Gastrocnemius medialis (tissue), 4 donors: ENCODE measurements around the gene EVC. TPM values are rescaled to one million over a fixed set of nuclear protein-coding genes. Genes with fewer than 3 reads are reported as not detected.
"Not testable (repeated sequence)": the region's sequence is repeated elsewhere in the genome, so short reads cannot be mapped to it uniquely, and the experiment has no call there.

Experiments
- ATAC-seq, 2 donors: fragments of 150-250 bp; one replicate each; pipeline ENCODE4 v1.9.1; 2016
- DNase-seq, 2 donors: peaks; one replicate each; pipeline ENCODE4 v3.0.0-alpha.2; 2019
- H3K27ac ChIP-seq, 4 donors: fragments of 200-600 bp; sonication (generic); 1 replicate in 1 of 4; 2 replicates in 3 of 4; pipeline ENCODE4 v1.5.1; 2016 to 2018; ENCODE audit warnings: mild to moderate bottlenecking in 2 of 4, moderate library complexity in 1 of 4
- H3K27me3 ChIP-seq, 3 donors: fragments of 200-600 bp; sonication (generic) in 2 of 3; 1 replicate in 1 of 3; 2 replicates in 2 of 3; pipeline versions ENCODE4 v1.5.1 to v1.6.0; 2016 to 2019; ENCODE audit warnings: mild to moderate bottlenecking in 1 of 3, moderate library complexity in 1 of 3
- H3K36me3 ChIP-seq, 2 donors: fragments of 200-600 bp; sonication (generic) in 1 of 2; one replicate each; pipeline ENCODE4 v1.5.1; 2017 to 2018
- H3K4me1 ChIP-seq, 2 donors: fragments of 200-600 bp; sonication (generic) in 1 of 2; one replicate each; pipeline ENCODE4 v1.5.1; 2016 to 2017; ENCODE audit warnings: mild to moderate bottlenecking in 2 of 2
- H3K4me3 ChIP-seq, 4 donors: fragments of 200-600 bp; sonication (generic) in 3 of 4; 1 replicate in 1 of 4; 2 replicates in 3 of 4; pipeline ENCODE4 v1.5.1; 2016 to 2019; ENCODE audit warnings: mild to moderate bottlenecking in 2 of 4
- H3K9me3 ChIP-seq, 3 donors: fragments of 200-600 bp; sonication (generic) in 2 of 3; 1 replicate in 1 of 3; 2 replicates in 2 of 3; pipeline ENCODE4 v1.5.1; 2016 to 2019
- POLR2A ChIP-seq, 2 donors: fragments of 450-650 bp; IDR thresholded peaks; one replicate each; pipeline ENCODE4 v1.6.1; 2017; ENCODE audit warnings: antibody characterized with exemption in 2 of 2, mild to moderate bottlenecking in 2 of 2, moderate library complexity in 2 of 2
- in situ Hi-C, 4 donors: fragments of 200-750 bp; cut with MboI; loops; one replicate each; pipeline versions ENCODE4 v1.15.0 to v1.8.0; 2017; ENCODE audit warnings: low sequenced_read_pairs in 4 of 4
- intact Hi-C: fragments of 100-400 bp; cut with DNase I; formaldehyde crosslinking; loops from one replicate; pipeline ENCODE4 v1.15.1; 2023; ENCODE audit warnings: low total_unique reads
- total RNA-seq, 4 donors: library from RNA; depleted of rRNA; stranded (reverse); fragments of >200 nt; gene quantifications; one replicate each; pipeline versions ENCODE4 v1.1.0 to v1.2.3, GENCODE V29; 2016
- TF ChIP-seq, protein P1 (sequence below), 5 experiments: fragments of 450-650 bp in 3 of 5; fragments of 200-600 bp in 2 of 5; sonication (generic) in 2 of 5; IDR thresholded peaks in 4 of 5; conservative IDR thresholded peaks in 1 of 5; 1 replicate in 4 of 5; 2 replicates in 1 of 5; pipeline ENCODE4 v1.5.1; 2016 to 2019; ENCODE audit warnings: antibody characterized with exemption in 5 of 5, mild to moderate bottlenecking in 3 of 5, moderate library complexity in 3 of 5

EVC gene
- total RNA-seq, 4 donors from 2014 or later, result 1.5 to 9.8 (median 2.0) TPM

DNA sequence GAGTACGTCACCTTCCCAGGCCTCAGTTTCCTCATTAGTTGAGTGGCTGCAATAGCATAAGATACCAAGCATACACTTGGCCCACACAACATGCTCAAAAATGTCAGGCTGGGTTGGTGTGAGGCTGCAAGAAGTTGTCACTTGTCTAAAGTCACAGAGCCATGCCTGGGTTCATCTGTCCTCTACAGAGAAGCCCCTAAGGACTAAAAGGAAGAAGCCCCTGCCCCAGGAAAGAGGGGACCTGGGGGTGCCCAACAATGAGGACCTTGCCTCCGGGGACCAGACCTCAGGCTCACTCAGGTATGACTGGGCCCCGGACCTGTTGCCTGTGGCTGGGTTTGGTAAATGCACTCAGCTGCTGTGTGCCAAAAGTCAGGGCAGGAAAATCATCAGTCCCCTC lies 99.2 kb downstream of the EVC start:
- ATAC-seq, result no peak
- DNase-seq, result no peak
- H3K9me3 ChIP-seq, result no peaks in the 10 kb centered on the region
- no peaks in the 10 kb centered on the region for H3K27me3 ChIP-seq
- intact Hi-C loops (no loop called here), in situ Hi-C loops (loop anchor here in 2 of 4 donors (25.0 kb wide), 2 partner anchors 773 to 1323 kb away; no protein-coding TSS in a partner anchor)
- H3K4me3 ChIP-seq, result no peak overlapping the region
- H3K27ac ChIP-seq, result no peak overlapping the region
- no peaks in the 10 kb centered on the region for H3K36me3 ChIP-seq
- no peaks in the 10 kb centered on the region for H3K4me1 ChIP-seq
- TF ChIP-seq, protein P1, sequence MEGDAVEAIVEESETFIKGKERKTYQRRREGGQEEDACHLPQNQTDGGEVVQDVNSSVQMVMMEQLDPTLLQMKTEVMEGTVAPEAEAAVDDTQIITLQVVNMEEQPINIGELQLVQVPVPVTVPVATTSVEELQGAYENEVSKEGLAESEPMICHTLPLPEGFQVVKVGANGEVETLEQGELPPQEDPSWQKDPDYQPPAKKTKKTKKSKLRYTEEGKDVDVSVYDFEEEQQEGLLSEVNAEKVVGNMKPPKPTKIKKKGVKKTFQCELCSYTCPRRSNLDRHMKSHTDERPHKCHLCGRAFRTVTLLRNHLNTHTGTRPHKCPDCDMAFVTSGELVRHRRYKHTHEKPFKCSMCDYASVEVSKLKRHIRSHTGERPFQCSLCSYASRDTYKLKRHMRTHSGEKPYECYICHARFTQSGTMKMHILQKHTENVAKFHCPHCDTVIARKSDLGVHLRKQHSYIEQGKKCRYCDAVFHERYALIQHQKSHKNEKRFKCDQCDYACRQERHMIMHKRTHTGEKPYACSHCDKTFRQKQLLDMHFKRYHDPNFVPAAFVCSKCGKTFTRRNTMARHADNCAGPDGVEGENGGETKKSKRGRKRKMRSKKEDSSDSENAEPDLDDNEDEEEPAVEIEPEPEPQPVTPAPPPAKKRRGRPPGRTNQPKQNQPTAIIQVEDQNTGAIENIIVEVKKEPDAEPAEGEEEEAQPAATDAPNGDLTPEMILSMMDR (IDR thresholded peaks at IDR 0.05 in 4 of 5, conservative IDR thresholded peaks at IDR 0.05 in 1 of 5), result no peak
- TF ChIP-seq POLR2A (IDR thresholded peaks at IDR 0.05), result no peak

DNA sequence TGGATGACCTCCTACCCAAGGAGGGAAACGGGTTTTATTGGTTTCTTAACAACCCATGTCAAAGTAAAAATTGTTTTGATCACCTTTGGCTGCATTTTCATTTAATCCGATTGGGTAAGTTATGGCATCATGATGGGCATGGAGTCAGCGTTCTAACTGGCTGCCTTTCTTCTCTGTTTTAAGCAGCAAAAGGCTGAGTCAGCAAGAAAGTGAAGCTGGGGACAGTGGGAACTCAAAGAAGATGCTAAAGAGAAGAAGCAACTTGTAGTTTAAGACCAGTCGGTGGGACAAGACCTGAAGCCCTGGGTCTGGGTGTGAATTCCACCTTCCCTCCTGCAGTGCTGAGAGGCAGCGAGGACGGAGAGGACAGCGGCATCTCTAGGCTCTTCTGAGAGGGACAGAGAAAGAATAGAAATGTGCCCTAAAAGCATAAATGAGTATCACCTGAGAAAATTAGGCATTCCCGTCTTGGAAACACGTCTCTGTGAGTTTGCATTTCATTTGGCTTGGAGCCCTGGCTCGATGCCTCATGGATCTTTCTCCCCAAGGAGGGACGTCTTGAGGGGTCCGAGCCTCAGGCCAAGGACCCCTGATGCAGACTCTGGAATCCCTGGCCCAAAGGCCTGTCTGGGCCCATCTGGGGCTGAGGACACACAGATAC lies 99.9 kb downstream of the EVC start:
- Histone ChIP-seq H3K9me3 (no peaks in the 10 kb centered on the region), H3K27ac (no peak overlapping the region), H3K4me3 (no peak overlapping the region), H3K36me3 (no peaks in the 10 kb centered on the region), H3K27me3 (no peaks in the 10 kb centered on the region), H3K4me1 (no peaks in the 10 kb centered on the region)
- DNase-seq (no peak), ATAC-seq (no peak)
- intact Hi-C loops (no loop called here), in situ Hi-C loops (loop anchor here in 2 of 4 donors (25.0 kb wide), 2 partner anchors 774 to 1324 kb away; no protein-coding TSS in a partner anchor)
- TF ChIP-seq, protein P1 (IDR thresholded peaks at IDR 0.05 in 4 of 5, conservative IDR thresholded peaks at IDR 0.05 in 1 of 5), result no peak
- no peak for TF ChIP-seq POLR2A (IDR thresholded peaks at IDR 0.05)

DNA sequence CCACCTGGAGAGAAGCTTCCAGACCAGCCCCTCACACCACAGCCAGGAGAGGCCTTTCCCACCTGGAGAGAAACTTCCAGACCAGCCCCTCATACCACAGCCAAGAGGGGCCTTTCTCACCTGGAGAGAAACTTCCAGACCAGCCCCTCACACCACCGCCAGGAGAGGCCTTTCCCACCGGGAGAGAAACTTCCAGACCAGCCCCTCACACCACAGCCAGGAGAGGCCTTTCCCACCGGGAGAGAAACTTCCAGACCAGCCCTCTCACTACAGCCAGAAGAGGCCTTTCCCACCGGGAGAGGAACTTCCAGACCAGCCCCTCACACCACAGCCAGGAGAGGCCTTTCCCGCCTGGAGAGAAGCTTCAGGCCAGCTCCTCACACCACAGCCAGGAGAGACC lies 101.1 kb downstream of the EVC start:
- in situ Hi-C loops, result loop anchor here in 2 of 4 donors (25.0 kb wide), 2 partner anchors 775 to 1325 kb away; no protein-coding TSS in a partner anchor
- intact Hi-C loops, H3K4me1 ChIP-seq, DNase-seq, H3K27me3 ChIP-seq, H3K36me3 ChIP-seq, ATAC-seq, H3K4me3 ChIP-seq, H3K9me3 ChIP-seq, H3K27ac ChIP-seq: not testable (repeated sequence)

DNA sequence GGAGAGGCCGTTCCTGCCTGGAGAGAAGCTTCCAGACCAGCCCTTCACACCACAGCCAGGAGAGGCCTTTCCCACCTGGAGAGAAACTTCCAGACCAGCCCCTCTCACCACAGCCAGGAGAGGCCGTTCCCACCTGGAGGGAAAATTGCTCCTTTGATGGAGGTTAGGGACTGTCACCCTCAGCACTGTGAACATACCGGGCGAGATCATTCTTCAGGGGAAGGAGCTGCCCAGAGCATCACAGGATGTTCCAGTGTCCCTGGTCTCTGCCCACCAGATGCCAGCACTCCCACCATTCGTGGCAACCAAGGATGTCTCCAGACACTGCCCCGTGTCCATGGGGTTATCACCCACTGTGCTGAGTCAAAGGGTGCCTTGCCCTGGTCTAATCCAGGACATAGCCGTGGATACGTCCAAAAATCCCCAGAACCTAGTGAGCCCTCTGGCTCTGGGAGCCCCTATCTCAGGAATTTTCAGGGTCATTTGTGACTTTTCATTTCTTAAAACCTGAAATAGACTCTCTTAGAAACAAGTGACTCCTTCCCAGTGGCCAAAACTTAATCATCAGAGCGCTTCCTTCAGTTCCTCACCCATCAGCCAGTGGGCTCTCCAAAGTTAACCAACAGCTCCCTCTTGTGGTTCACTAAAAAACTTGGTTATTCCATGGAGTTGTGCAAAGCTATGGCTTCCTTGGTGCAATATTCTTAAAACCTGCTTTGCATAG lies 101.7 kb downstream of the EVC start:
- no peak for ATAC-seq
- in situ Hi-C loops, result loop anchor here in 2 of 4 donors (25.0 kb wide), 2 partner anchors 775 to 1325 kb away; no protein-coding TSS in a partner anchor
- intact Hi-C loops, result no loop called here

More for the DNA sequence above, 101.7 kb downstream of the EVC start:
- Histone ChIP-seq H3K27me3 (no peaks in the 10 kb centered on the region), H3K27ac (no peak overlapping the region), H3K9me3 (no peaks in the 10 kb centered on the region), H3K4me1 (no peaks in the 10 kb centered on the region), H3K36me3 (no peaks in the 10 kb centered on the region), H3K4me3 (no peak overlapping the region)
- DNase-seq, result no peak
- TF ChIP-seq POLR2A (IDR thresholded peaks at IDR 0.05), result no peak
- TF ChIP-seq, protein P1 (IDR thresholded peaks at IDR 0.05 in 4 of 5, conservative IDR thresholded peaks at IDR 0.05 in 1 of 5), result peak in 4 of 5 experiments; percentile 18 to 48 (median 40)
